Measurements from ENCODE around the gene SPHK2. TPM values are rescaled to one million over a fixed set of nuclear protein-coding genes. Genes with fewer than 3 reads are reported as not detected.
"Not testable (repeated sequence)": the region's sequence is repeated elsewhere in the genome, so short reads cannot be mapped to it uniquely, and the experiment has no call there.

SPHK2 gene
- total and polyA plus RNA-seq, 12 donors, result 4.3 to 29.9 (median 16.8) TPM

- no peaks in the 10 kb centered on the region for H3K27me3 ChIP-seq
- intact Hi-C loops (cut with DNase I), result no loop called here
- no peak for DNase-seq
- WGBS, 4 donors, result 54 to 62% (median 57%) methylated on average over 16 of the region's 16 CpGs
- H3K27ac ChIP-seq, result no peak overlapping the region
- H3K9me3 ChIP-seq (replicated peaks in 1 of 3), result no peaks in the 10 kb centered on the region
- no peaks in the 10 kb centered on the region for H3K36me3 ChIP-seq (replicated peaks in 1 of 2)
- TF ChIP-seq CTCF (IDR thresholded peaks at IDR 0.05), result no peak
- TF ChIP-seq POLR2A (IDR thresholded peaks at IDR 0.05), result no peak
- peaks cover 0 to 9% of the 10 kb centered on the region in 2 donors for H3K4me1 ChIP-seq (replicated peaks in 1 of 2)
- H3K4me3 ChIP-seq, result no peak overlapping the region
Measured at GRCh38 chr19:48656840-48657474, 37.7 kb downstream of the SPHK2 start.

- H3K27me3 ChIP-seq; H3K4me3 ChIP-seq; DNase-seq; H3K9me3 ChIP-seq (replicated peaks in 1 of 3); intact Hi-C loops (cut with DNase I); H3K4me1 ChIP-seq (replicated peaks in 1 of 2); H3K36me3 ChIP-seq (replicated peaks in 1 of 2); H3K27ac ChIP-seq: not testable (repeated sequence)
- 96 to 98% (median 96%) methylated on average over 4 to 5 of the region's 5 CpGs for WGBS, 4 donors
Measured at GRCh38 chr19:48657828-48658227, 38.5 kb downstream of the SPHK2 start.

- intact Hi-C loops (cut with DNase I), result no loop called here
- no peaks in the 10 kb centered on the region for H3K36me3 ChIP-seq (replicated peaks in 1 of 2)
- H3K9me3 ChIP-seq (replicated peaks in 1 of 3), result no peaks in the 10 kb centered on the region
- 87 to 91% (median 90%) methylated on average over 6 of the region's 6 CpGs for WGBS, 4 donors
- peaks cover 0 to 9% of the 10 kb centered on the region in 2 donors for H3K4me1 ChIP-seq (replicated peaks in 1 of 2)
- no peak overlapping the region for H3K27ac ChIP-seq
- no peak for DNase-seq
- TF ChIP-seq CTCF (IDR thresholded peaks at IDR 0.05) (no peak), POLR2A (IDR thresholded peaks at IDR 0.05) (no peak)
- H3K4me3 ChIP-seq, result no peak overlapping the region
- H3K27me3 ChIP-seq, result no peaks in the 10 kb centered on the region
Measured at GRCh38 chr19:48658483-48658882, 39.2 kb downstream of the SPHK2 start.

GRCh38 chr19:48659768-48660167 lies 40.5 kb downstream of the SPHK2 start:
- Histone ChIP-seq H3K27ac (no peak overlapping the region), H3K36me3 (replicated peaks in 1 of 2) (no peaks in the 10 kb centered on the region), H3K27me3 (no peaks in the 10 kb centered on the region), H3K9me3 (replicated peaks in 1 of 3) (no peaks in the 10 kb centered on the region), H3K4me3 (no peak overlapping the region), H3K4me1 (replicated peaks in 1 of 2) (peaks cover 0 to 9% of the 10 kb centered on the region in 2 donors)
- intact Hi-C loops (cut with DNase I), result no loop called here
- WGBS, 4 donors, result 76 to 80% (median 77%) methylated on average over 5 of the region's 5 CpGs
- no peak for TF ChIP-seq CTCF (IDR thresholded peaks at IDR 0.05)
- TF ChIP-seq POLR2A (IDR thresholded peaks at IDR 0.05), result no peak
- peak in 3 of 7 donors; percentile 55 to 77 (median 59) for DNase-seq

Data from adrenal gland (tissue), 12 donors.